NCI-H526 (cell line): ENCODE data around the gene ZNF581.
A peak's percentile ranks its signal among the peaks of the same experiment; 100 is the strongest.

Experiments used
- DNase-seq, 2 experiments: peaks; one replicate each; lab custom pipeline; 2025; lab: John Stamatoyannopoulos, UW

ZNF581 gene

GRCh38 chr19:55643003-55643886 lies at the start of gene ZNF581:
Gene ZNF581, plus strand, starts transcription at chr19:55643649. Its CDS starts 923 bp downstream, at chr19:55644572.
- DNase-seq, result peak; percentile 67 to 90

GRCh38 chr19:55594996-55595545 lies 48.4 kb upstream of the ZNF581 start:
- no peak for DNase-seq

GRCh38 chr19:55596304-55596703 lies 47.1 kb upstream of the ZNF581 start:
- no peak for DNase-seq

GRCh38 chr19:55597501-55597921 lies 45.9 kb upstream of the ZNF581 start:
- no peak for DNase-seq

- no peak for DNase-seq
These were observed 45.4 kb upstream of the ZNF581 start for GRCh38 chr19:55598034-55598433.

GRCh38 chr19:55598719-55599467 lies 44.6 kb upstream of the ZNF581 start:
- DNase-seq, result peak; percentile 94 to 97

GRCh38 chr19:55599468-55599841 lies 44.0 kb upstream of the ZNF581 start, which contains the start of gene FIZ1:
Gene FIZ1, minus strand, starts transcription at chr19:55599517. Its CDS starts 1,652 bp downstream, at chr19:55597865.
- peak; percentile 99 for DNase-seq

GRCh38 chr19:55599842-55600661 lies 43.4 kb upstream of the ZNF581 start, which contains the start of gene ZNF524:
Gene ZNF524, plus strand, starts transcription at chr19:55600288. Its CDS starts 1,825 bp downstream, at chr19:55602113.
- DNase-seq, result peak; percentile 96 to 99

GRCh38 chr19:55600662-55601028 lies 42.8 kb upstream of the ZNF581 start:
- DNase-seq, result no peak

GRCh38 chr19:55601084-55601483 lies 42.4 kb upstream of the ZNF581 start:
- DNase-seq, result no peak

GRCh38 chr19:55602104-55603001 lies 41.1 kb upstream of the ZNF581 start:
- no peak for DNase-seq

GRCh38 chr19:55603115-55603514 lies 40.3 kb upstream of the ZNF581 start:
- DNase-seq, result no peak

GRCh38 chr19:55603581-55604292 lies 39.7 kb upstream of the ZNF581 start:
- peak in 1 of 2 experiments; percentile 24 for DNase-seq

GRCh38 chr19:55605207-55605636 lies 38.2 kb upstream of the ZNF581 start:
- DNase-seq, result peak; percentile 96 to 100

GRCh38 chr19:55605637-55606470 lies 37.6 kb upstream of the ZNF581 start, which contains the start of gene ZNF865:
Gene ZNF865, plus strand, starts transcription at chr19:55605647. Its CDS starts 7,972 bp downstream, at chr19:55613619.
- DNase-seq, result peak; percentile 79 to 91

- no peak for DNase-seq
These were observed 37.0 kb upstream of the ZNF581 start for GRCh38 chr19:55606471-55606787.

GRCh38 chr19:55606817-55607216 lies 36.6 kb upstream of the ZNF581 start:
- no peak for DNase-seq

- DNase-seq, result no peak
These were observed 34.1 kb upstream of the ZNF581 start for GRCh38 chr19:55609326-55609725.
